Measurements from ENCODE around the gene C1orf141. TPM values are rescaled to one million over a fixed set of nuclear protein-coding genes. Genes with fewer than 3 reads are reported as not detected.
"Not testable (repeated sequence)": the region's sequence is repeated elsewhere in the genome, so short reads cannot be mapped to it uniquely, and the experiment has no call there.

C1orf141 gene
- total and polyA plus RNA-seq, 2 donors (not counting 1 experiment from before 2014, with no cell fraction given) = not detected

- no peak overlapping the region for H2AFZ ChIP-seq (ENCODE audit: insufficient read depth, low read depth, low read length, poor library complexity, severe bottlenecking)
- peaks cover 0 to 3% (median 0%) of the 10 kb centered on the region in 4 experiments for H3K27me3 ChIP-seq (replicated peaks in 1 of 4; ENCODE audit: control extremely low read depth in 1 of 4, control insufficient read depth in 3 of 4, insufficient read depth in 4 of 4, low read length in 3 of 4)
- ATAC-seq (ENCODE audit: low read depth) = no peak
- DNase-seq = no peak
- Mint-ChIP-seq H3K4me3 (no peak overlapping the region), H3K4me1 (peaks cover 3% of the 10 kb centered on the region), H3K27ac (no peak overlapping the region), H3K27me3 (peaks cover 3% of the 10 kb centered on the region), H3K9me3 (ENCODE audit: insufficient read depth) (peaks cover 6% of the 10 kb centered on the region)
- H3K79me2 ChIP-seq (ENCODE audit: control insufficient read depth, insufficient read depth, low read length) = no peaks in the 10 kb centered on the region
- H3K36me3 ChIP-seq (replicated peaks in 1 of 2; ENCODE audit: control extremely low read depth in 1 of 2, control insufficient read depth in 1 of 2, extremely low read depth in 1 of 2, insufficient read depth in 2 of 2, low read length in 1 of 2) = no peaks in the 10 kb centered on the region
- H4K20me1 ChIP-seq (ENCODE audit: control insufficient read depth, insufficient read depth, low read length, poor library complexity, severe bottlenecking) = no peaks in the 10 kb centered on the region
- CTCF ChIA-PET = no interaction called here
- H3K27ac ChIP-seq (ENCODE audit: low read length in 2 of 2) = no peak overlapping the region
- intact Hi-C loops (cut with micrococcal nuclease) = no loop called here
- H3K9me3 ChIP-seq (ENCODE audit: control extremely low read depth in 1 of 3, control insufficient read depth in 2 of 3, insufficient read depth in 1 of 3, low read length in 2 of 3) = peaks cover 0 to under 1% (median under 1%) of the 10 kb centered on the region in 3 donors
- POLR2A ChIA-PET = no interaction called here
- H3K4me1 ChIP-seq (ENCODE audit: control insufficient read depth in 2 of 2, insufficient read depth in 2 of 2, low read length in 2 of 2) = no peaks in the 10 kb centered on the region
- H3K9ac ChIP-seq (ENCODE audit: low read length) = no peak overlapping the region
- H3K4me3 ChIP-seq (ENCODE audit: control extremely low read depth in 1 of 5, extremely low read depth in 1 of 5, insufficient read depth in 1 of 5, low read depth in 2 of 5, low read length in 4 of 5) = no peak overlapping the region
- TF ChIP-seq EZH2 (IDR thresholded peaks at IDR 0.05; ENCODE audit: borderline replicate concordance, insufficient read depth, low read depth, low read length, poor library complexity, severe bottlenecking) = no peak
- TF ChIP-seq, protein P1, sequence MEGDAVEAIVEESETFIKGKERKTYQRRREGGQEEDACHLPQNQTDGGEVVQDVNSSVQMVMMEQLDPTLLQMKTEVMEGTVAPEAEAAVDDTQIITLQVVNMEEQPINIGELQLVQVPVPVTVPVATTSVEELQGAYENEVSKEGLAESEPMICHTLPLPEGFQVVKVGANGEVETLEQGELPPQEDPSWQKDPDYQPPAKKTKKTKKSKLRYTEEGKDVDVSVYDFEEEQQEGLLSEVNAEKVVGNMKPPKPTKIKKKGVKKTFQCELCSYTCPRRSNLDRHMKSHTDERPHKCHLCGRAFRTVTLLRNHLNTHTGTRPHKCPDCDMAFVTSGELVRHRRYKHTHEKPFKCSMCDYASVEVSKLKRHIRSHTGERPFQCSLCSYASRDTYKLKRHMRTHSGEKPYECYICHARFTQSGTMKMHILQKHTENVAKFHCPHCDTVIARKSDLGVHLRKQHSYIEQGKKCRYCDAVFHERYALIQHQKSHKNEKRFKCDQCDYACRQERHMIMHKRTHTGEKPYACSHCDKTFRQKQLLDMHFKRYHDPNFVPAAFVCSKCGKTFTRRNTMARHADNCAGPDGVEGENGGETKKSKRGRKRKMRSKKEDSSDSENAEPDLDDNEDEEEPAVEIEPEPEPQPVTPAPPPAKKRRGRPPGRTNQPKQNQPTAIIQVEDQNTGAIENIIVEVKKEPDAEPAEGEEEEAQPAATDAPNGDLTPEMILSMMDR (IDR thresholded peaks at IDR 0.05) = no peak
- H3K4me2 ChIP-seq (replicated peaks; ENCODE audit: low read depth, low read length, poor library complexity, severe bottlenecking) = no peak overlapping the region
- WGBS (ENCODE audit: insufficient coverage) = 100% methylated on average over 1 of the region's 1 CpG
Measured at GRCh38 chr1:67077593-67077992, 57.2 kb downstream of the C1orf141 start.

DNA sequence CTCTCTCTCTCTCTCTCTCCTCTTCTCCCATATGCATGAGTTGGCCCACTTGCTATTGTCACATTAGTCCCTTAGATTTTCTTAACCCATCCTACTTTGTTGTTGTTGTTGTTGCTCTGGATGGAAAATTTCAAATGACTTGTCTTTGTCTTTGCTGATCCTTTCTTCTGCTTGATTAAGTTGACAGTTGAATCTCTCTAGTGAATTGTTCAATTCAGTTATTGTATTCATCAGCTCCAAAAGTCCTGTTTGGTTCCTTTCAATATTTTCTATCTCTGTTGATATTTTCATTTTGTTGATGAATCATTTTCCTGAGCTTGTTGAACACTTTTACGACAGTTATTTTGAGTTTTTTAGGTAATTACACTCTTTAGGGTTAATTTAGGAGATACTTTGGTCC is 62.0 kb downstream of the C1orf141 start:
- CTCF ChIA-PET = no interaction called here
- POLR2A ChIA-PET = no interaction called here
- peaks cover 0 to 3% (median 0%) of the 10 kb centered on the region in 4 experiments for H3K27me3 ChIP-seq (replicated peaks in 1 of 4; ENCODE audit: control extremely low read depth in 1 of 4, control insufficient read depth in 3 of 4, insufficient read depth in 4 of 4, low read length in 3 of 4)
- intact Hi-C loops (cut with micrococcal nuclease) = no loop called here
- Mint-ChIP-seq H3K4me1 (peaks cover 3% of the 10 kb centered on the region), H3K27me3 (peaks cover 5% of the 10 kb centered on the region), H3K4me3 (no peak overlapping the region), H3K9me3 (ENCODE audit: insufficient read depth) (peaks cover 11% of the 10 kb centered on the region), H3K27ac (no peak overlapping the region)
- H3K9ac ChIP-seq (ENCODE audit: low read length) = no peak overlapping the region
- H2AFZ ChIP-seq (ENCODE audit: insufficient read depth, low read depth, low read length, poor library complexity, severe bottlenecking) = no peak overlapping the region
- DNase-seq (no peak), ATAC-seq (ENCODE audit: low read depth) (no peak)
- H3K27ac ChIP-seq (ENCODE audit: low read length in 2 of 2) = no peak overlapping the region
- TF ChIP-seq, protein P1 (IDR thresholded peaks at IDR 0.05) = no peak
- peaks cover 5 to 8% (median 6%) of the 10 kb centered on the region in 3 donors for H3K9me3 ChIP-seq (ENCODE audit: control extremely low read depth in 1 of 3, control insufficient read depth in 2 of 3, insufficient read depth in 1 of 3, low read length in 2 of 3)
- H3K4me3 ChIP-seq (ENCODE audit: control extremely low read depth in 1 of 5, extremely low read depth in 1 of 5, insufficient read depth in 1 of 5, low read depth in 2 of 5, low read length in 4 of 5) = no peak overlapping the region
- WGBS (ENCODE audit: insufficient coverage) = no CpG with 5 or more reads among the region's 1 CpG
- H4K20me1 ChIP-seq (ENCODE audit: control insufficient read depth, insufficient read depth, low read length, poor library complexity, severe bottlenecking) = no peaks in the 10 kb centered on the region
- H3K79me2 ChIP-seq (ENCODE audit: control insufficient read depth, insufficient read depth, low read length) = no peaks in the 10 kb centered on the region
- H3K4me2 ChIP-seq (replicated peaks; ENCODE audit: low read depth, low read length, poor library complexity, severe bottlenecking) = no peak overlapping the region
- no peaks in the 10 kb centered on the region for H3K4me1 ChIP-seq (ENCODE audit: control insufficient read depth in 2 of 2, insufficient read depth in 2 of 2, low read length in 2 of 2)
- H3K36me3 ChIP-seq (replicated peaks in 1 of 2; ENCODE audit: control extremely low read depth in 1 of 2, control insufficient read depth in 1 of 2, extremely low read depth in 1 of 2, insufficient read depth in 2 of 2, low read length in 1 of 2) = no peaks in the 10 kb centered on the region

GRCh38 chr1:67067655-67068054 is 67.1 kb downstream of the C1orf141 start:
- intact Hi-C loops (cut with micrococcal nuclease); H3K27ac Mint-ChIP-seq; H3K4me1 Mint-ChIP-seq; H3K27me3 ChIP-seq (replicated peaks in 1 of 4; ENCODE audit: control extremely low read depth in 1 of 4, control insufficient read depth in 3 of 4, insufficient read depth in 4 of 4, low read length in 3 of 4); H3K79me2 ChIP-seq (ENCODE audit: control insufficient read depth, insufficient read depth, low read length); DNase-seq; H3K36me3 ChIP-seq (replicated peaks in 1 of 2; ENCODE audit: control extremely low read depth in 1 of 2, control insufficient read depth in 1 of 2, extremely low read depth in 1 of 2, insufficient read depth in 2 of 2, low read length in 1 of 2); H3K4me3 Mint-ChIP-seq; H3K4me2 ChIP-seq (replicated peaks; ENCODE audit: low read depth, low read length, poor library complexity, severe bottlenecking); H4K20me1 ChIP-seq (ENCODE audit: control insufficient read depth, insufficient read depth, low read length, poor library complexity, severe bottlenecking); H3K9ac ChIP-seq (ENCODE audit: low read length); CTCF ChIA-PET; H2AFZ ChIP-seq (ENCODE audit: insufficient read depth, low read depth, low read length, poor library complexity, severe bottlenecking); H3K4me3 ChIP-seq (ENCODE audit: control extremely low read depth in 1 of 5, extremely low read depth in 1 of 5, insufficient read depth in 1 of 5, low read depth in 2 of 5, low read length in 4 of 5); H3K27ac ChIP-seq (ENCODE audit: low read length in 2 of 2); H3K27me3 Mint-ChIP-seq; H3K4me1 ChIP-seq (ENCODE audit: control insufficient read depth in 2 of 2, insufficient read depth in 2 of 2, low read length in 2 of 2); ATAC-seq (ENCODE audit: low read depth); POLR2A ChIA-PET: not testable (repeated sequence)
- WGBS (ENCODE audit: insufficient coverage) = 63% methylated on average over 3 of the region's 3 CpGs
- H3K9me3 ChIP-seq (ENCODE audit: control extremely low read depth in 1 of 3, control insufficient read depth in 2 of 3, insufficient read depth in 1 of 3, low read length in 2 of 3) = peaks cover 5 to 20% (median 11%) of the 10 kb centered on the region in 3 donors
- peaks cover 13% of the 10 kb centered on the region for H3K9me3 Mint-ChIP-seq (ENCODE audit: insufficient read depth)

Data from B cell (primary cell).